DOHH2 (cell line): ENCODE results near the gene BBS9.

ENCODE experiments used
- H3F3A ChIP-seq: fragments of 200-600 bp; sonication (generic), shearing (Covaris generic); 2 replicates; pipeline ENCODE4 v1.6.0; 2016; ENCODE audit warnings: antibody characterized with exemption, mild to moderate bottlenecking; ENCODE audit not compliant: control insufficient read depth, insufficient read depth
- H3K27ac ChIP-seq: fragments of 200-600 bp; sonication (generic); 2 replicates; pipeline ENCODE4 v1.5.1; 2014; ENCODE audit warnings: low read depth, mild to moderate bottlenecking, low read length, moderate library complexity
- H3K27me3 ChIP-seq: fragments of 200-600 bp; sonication (generic); 2 replicates; pipeline ENCODE4 v1.6.1; 2014; ENCODE audit warnings: mild to moderate bottlenecking, low read length, mixed read lengths; ENCODE audit not compliant: control insufficient read depth
- H3K36me3 ChIP-seq: fragments of 200-600 bp; sonication (generic); 2 replicates; pipeline ENCODE4 v1.6.1; 2014; ENCODE audit warnings: mild to moderate bottlenecking, low read length, moderate library complexity, mixed read lengths; ENCODE audit not compliant: control insufficient read depth
- H3K4me1 ChIP-seq: fragments of 200-600 bp; sonication (generic); 2 replicates; pipeline ENCODE4 v1.6.1; 2014; ENCODE audit warnings: mild to moderate bottlenecking, low read length, mixed read lengths; ENCODE audit not compliant: control insufficient read depth
- H3K4me2 ChIP-seq: fragments of 200-600 bp; sonication (generic); 2 replicates; pipeline ENCODE4 v1.6.0; 2014; ENCODE audit warnings: mild to moderate bottlenecking, low read length, moderate library complexity
- H3K4me3 ChIP-seq: fragments of 200-600 bp; sonication (generic); 2 replicates; pipeline ENCODE4 v1.5.1; 2014; ENCODE audit warnings: mild to moderate bottlenecking, low read length, mixed read lengths
- H3K79me2 ChIP-seq: fragments of 200-600 bp; sonication (generic); 2 replicates; pipeline ENCODE4 v1.6.1; 2014; ENCODE audit warnings: mild to moderate bottlenecking, low read length, mixed read lengths; ENCODE audit not compliant: control insufficient read depth
- H3K9me2 ChIP-seq: fragments of 200-600 bp; sonication (generic); replicated peaks from 2 replicates; pipeline ENCODE4 v1.6.1; 2014; ENCODE audit warnings: mild to moderate bottlenecking, low read length, mixed read lengths; ENCODE audit not compliant: control insufficient read depth
- H3K9me3 ChIP-seq: fragments of 200-600 bp; sonication (generic); 2 replicates; pipeline ENCODE4 v1.6.1; 2014; ENCODE audit warnings: antibody characterized with exemption, low read length, mixed read lengths; ENCODE audit not compliant: control insufficient read depth, insufficient read depth
- H4K20me1 ChIP-seq: fragments of 200-600 bp; sonication (generic); 2 replicates; pipeline ENCODE4 v1.6.0; 2014; ENCODE audit warnings: low read depth, mild to moderate bottlenecking, antibody characterized with exemption, low read length, moderate library complexity; ENCODE audit not compliant: control insufficient read depth, insufficient read depth
- CTCF ChIP-seq: fragments of 200-600 bp; sonication (generic); IDR thresholded peaks from one replicate; pipeline ENCODE4 v1.5.1; 2014; ENCODE audit warnings: antibody characterized with exemption, mild to moderate bottlenecking, low read depth, low read length; ENCODE audit not compliant: poor library complexity, severe bottlenecking
- EZH2phosphoT487 ChIP-seq: fragments of 200-600 bp; sonication (generic); IDR thresholded peaks from 2 replicates; pipeline ENCODE4 v1.6.1; 2017; ENCODE audit warnings: borderline replicate concordance, mild to moderate bottlenecking, antibody characterized with exemption, low read length, moderate library complexity, mixed read lengths

Gene BBS9

DNA sequence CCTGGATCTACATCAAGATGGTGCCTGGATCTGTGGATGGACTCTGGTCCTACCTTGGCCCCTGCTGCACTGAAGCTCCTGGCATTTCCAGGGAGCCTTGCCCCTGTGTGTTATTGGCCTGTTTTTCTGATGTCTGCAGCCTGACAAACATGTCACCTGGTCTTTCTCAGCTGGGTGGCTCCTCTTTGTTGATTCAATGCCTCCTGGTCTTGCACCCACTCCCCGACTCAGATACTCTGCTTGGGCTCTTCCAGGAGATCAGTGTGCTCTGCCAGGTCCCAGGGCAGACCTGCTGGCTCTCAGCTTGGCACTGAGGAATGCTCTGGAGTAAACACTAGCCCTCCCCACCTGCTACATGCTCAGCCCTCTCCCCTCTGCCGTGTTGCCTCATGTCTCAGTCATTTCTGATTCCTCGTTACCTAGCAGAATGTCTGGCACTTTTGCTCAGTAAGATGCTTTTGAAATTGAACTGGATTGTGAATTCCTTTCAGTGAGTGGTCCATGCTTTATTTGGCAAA, 522.7 kb downstream of the BBS9 start:
- Histone ChIP-seq H3K4me1 (no peaks in the 10 kb centered on the region), H3K79me2 (no peaks in the 10 kb centered on the region)
- no peak for TF ChIP-seq CTCF
- TF ChIP-seq EZH2phosphoT487: no peak

DNA sequence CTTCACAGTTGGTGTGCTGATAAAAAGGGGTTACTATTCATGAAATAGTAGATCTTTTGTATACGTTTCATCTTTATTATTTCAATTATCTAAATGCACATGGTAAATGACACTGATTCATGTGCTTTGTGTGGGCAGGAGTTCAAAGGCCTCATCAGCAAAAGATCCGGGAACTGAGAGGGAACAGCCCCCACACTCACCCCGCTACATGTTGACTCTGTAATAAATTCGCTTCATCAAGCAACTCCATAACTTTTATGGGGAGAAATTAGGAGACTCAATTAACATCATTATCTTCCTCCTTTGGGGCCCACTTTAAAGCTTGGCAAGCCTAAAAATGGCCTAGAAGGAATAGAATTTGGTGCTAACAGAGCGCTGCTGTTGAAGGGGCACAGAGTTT, 525.3 kb downstream of the BBS9 start:
- Histone ChIP-seq H4K20me1 (no peaks in the 10 kb centered on the region), H3K27ac (no peak overlapping the region), H3K4me2 (no peak overlapping the region), H3F3A (no peaks in the 10 kb centered on the region), H3K9me2 (no peaks in the 10 kb centered on the region), H3K36me3 (no peaks in the 10 kb centered on the region), H3K4me1 (no peaks in the 10 kb centered on the region), H3K9me3 (no peaks in the 10 kb centered on the region), H3K27me3 (no peaks in the 10 kb centered on the region), H3K79me2 (no peaks in the 10 kb centered on the region), H3K4me3 (no peak overlapping the region)
- TF ChIP-seq CTCF (no peak), EZH2phosphoT487 (no peak)

More for the DNA sequence above, 522.7 kb downstream of the BBS9 start:
- no peak overlapping the region for H3K4me3 ChIP-seq
- H3K27me3 ChIP-seq: no peaks in the 10 kb centered on the region
- H3K36me3 ChIP-seq: no peaks in the 10 kb centered on the region
- H3K9me3 ChIP-seq: no peaks in the 10 kb centered on the region
- no peaks in the 10 kb centered on the region for H3K9me2 ChIP-seq
- H3K4me2 ChIP-seq: no peak overlapping the region
- no peaks in the 10 kb centered on the region for H4K20me1 ChIP-seq
- no peaks in the 10 kb centered on the region for H3F3A ChIP-seq
- no peak overlapping the region for H3K27ac ChIP-seq
